ENCODE measurements around the gene RFX1. TPM values are rescaled to one million over a fixed set of nuclear protein-coding genes. Genes with fewer than 3 reads are reported as not detected.
"Not testable (repeated sequence)": the region's sequence is repeated elsewhere in the genome, so short reads cannot be mapped to it uniquely, and the experiment has no call there.

RFX1 gene
- total RNA-seq, 1 experiment from 2014 or later: 25.5 TPM

DNA sequence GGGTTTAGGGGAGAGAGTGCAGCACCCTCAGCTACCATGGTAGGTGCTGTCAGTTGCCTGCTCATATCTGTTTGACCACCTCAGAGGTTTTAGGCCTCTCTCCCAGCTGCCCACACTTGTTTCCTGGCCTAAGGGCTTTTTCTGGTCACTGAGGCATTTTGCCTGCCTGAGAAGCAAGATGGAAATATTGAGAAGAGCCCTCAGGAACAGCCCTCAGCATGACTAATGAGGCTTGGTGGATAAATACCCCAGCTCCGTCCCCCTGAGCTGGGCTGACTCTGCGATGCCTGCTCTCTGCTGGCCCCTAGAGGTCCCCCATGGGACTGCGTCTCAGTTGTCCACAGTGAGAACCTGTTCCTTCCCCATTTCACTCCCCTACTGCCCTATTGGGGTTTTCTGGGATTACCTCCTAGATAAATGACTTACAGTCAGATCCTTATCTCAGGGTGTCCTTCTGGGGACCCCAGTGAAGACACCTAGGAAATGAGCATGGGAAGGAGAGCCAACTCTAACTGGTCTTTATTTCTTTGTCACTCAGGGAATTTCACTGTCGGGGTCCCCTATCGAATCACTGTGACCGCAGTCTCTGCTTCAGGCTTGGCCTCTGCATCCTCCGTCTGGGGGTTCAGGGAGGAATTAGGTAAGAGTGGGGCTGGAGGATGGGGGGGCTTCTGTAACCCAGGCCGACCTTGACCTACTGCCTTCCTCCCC is 42.5 kb upstream of the RFX1 start:
- H3F3A ChIP-seq (ENCODE audit: insufficient read depth, low read depth): no peaks in the 10 kb centered on the region
- H2AFZ ChIP-seq: no peak overlapping the region
- POLR2A ChIA-PET (ENCODE audit: unreplicated experiment): no interaction called here
- no peaks in the 10 kb centered on the region for H4K20me1 ChIP-seq (ENCODE audit: insufficient read depth)
- H3K4me2 ChIP-seq: no peak overlapping the region
- no peaks in the 10 kb centered on the region for H3K9me3 ChIP-seq (ENCODE audit: insufficient read depth, low read depth)
- no peaks in the 10 kb centered on the region for H3K79me2 ChIP-seq (ENCODE audit: low read depth)
- H3K27me3 ChIP-seq (ENCODE audit: insufficient read depth, low read depth): no peaks in the 10 kb centered on the region
- no peaks in the 10 kb centered on the region for H3K4me1 ChIP-seq (replicated peaks; ENCODE audit: insufficient read depth)
- H3K36me3 ChIP-seq (ENCODE audit: low read depth): no peaks in the 10 kb centered on the region
- no peaks in the 10 kb centered on the region for H3K9me2 ChIP-seq (ENCODE audit: insufficient read depth)
- BruUV-seq (replicated peaks): no TSS peak
- TF ChIP-seq, protein P1, sequence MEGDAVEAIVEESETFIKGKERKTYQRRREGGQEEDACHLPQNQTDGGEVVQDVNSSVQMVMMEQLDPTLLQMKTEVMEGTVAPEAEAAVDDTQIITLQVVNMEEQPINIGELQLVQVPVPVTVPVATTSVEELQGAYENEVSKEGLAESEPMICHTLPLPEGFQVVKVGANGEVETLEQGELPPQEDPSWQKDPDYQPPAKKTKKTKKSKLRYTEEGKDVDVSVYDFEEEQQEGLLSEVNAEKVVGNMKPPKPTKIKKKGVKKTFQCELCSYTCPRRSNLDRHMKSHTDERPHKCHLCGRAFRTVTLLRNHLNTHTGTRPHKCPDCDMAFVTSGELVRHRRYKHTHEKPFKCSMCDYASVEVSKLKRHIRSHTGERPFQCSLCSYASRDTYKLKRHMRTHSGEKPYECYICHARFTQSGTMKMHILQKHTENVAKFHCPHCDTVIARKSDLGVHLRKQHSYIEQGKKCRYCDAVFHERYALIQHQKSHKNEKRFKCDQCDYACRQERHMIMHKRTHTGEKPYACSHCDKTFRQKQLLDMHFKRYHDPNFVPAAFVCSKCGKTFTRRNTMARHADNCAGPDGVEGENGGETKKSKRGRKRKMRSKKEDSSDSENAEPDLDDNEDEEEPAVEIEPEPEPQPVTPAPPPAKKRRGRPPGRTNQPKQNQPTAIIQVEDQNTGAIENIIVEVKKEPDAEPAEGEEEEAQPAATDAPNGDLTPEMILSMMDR (conservative IDR thresholded peaks at IDR 0.05): peak; percentile 95
- no peak for TF ChIP-seq EZH2 (IDR thresholded peaks at IDR 0.05; ENCODE audit: low read depth)
- H3K27ac ChIP-seq: no peak overlapping the region
- CTCF ChIA-PET: interaction anchor here (0.7 to 1.0 kb wide), 2 partner anchors 37 to 176 kb away, joined by 5 to 23 read pairs; no protein-coding TSS in a partner anchor
- peak; percentile 56 to 58 for DNase-seq
- intact Hi-C loops (cut with micrococcal nuclease; ENCODE audit: unreplicated experiment): no loop called here
- no peak overlapping the region for H3K4me3 ChIP-seq

DNA sequence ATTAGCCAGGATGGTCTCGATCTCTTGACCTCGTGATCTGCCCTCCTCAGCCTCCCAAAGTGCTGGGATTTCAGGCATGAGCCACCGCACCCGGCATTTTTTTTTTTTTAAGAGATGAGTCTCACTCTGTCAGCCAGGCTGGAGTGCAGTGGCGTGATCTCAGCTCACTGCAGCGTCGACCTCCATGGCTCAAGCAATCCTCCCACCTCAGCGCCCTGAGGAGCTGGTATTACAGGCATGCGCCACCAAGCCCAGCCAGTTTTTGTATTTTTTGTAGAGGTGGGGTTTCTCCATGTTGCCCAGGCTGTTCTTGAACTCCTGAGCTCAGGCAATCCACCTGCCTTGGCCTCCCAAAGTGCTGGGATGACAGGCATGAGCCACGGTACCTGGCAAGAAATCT is 41.7 kb upstream of the RFX1 start:
- intact Hi-C loops (cut with micrococcal nuclease; ENCODE audit: unreplicated experiment); H3K4me1 ChIP-seq (replicated peaks; ENCODE audit: insufficient read depth); H2AFZ ChIP-seq; BruUV-seq (replicated peaks); H3K4me3 ChIP-seq; DNase-seq; H3K79me2 ChIP-seq (ENCODE audit: low read depth); H3K27ac ChIP-seq; H3K4me2 ChIP-seq; H4K20me1 ChIP-seq (ENCODE audit: insufficient read depth); H3K36me3 ChIP-seq (ENCODE audit: low read depth); H3F3A ChIP-seq (ENCODE audit: insufficient read depth, low read depth); H3K9me2 ChIP-seq (ENCODE audit: insufficient read depth); H3K27me3 ChIP-seq (ENCODE audit: insufficient read depth, low read depth); H3K9me3 ChIP-seq (ENCODE audit: insufficient read depth, low read depth); POLR2A ChIA-PET (ENCODE audit: unreplicated experiment): not testable (repeated sequence)
- CTCF ChIA-PET: interaction anchor here (0.7 to 1.0 kb wide), 2 partner anchors 37 to 175 kb away, joined by 5 to 23 read pairs; no protein-coding TSS in a partner anchor

DNA sequence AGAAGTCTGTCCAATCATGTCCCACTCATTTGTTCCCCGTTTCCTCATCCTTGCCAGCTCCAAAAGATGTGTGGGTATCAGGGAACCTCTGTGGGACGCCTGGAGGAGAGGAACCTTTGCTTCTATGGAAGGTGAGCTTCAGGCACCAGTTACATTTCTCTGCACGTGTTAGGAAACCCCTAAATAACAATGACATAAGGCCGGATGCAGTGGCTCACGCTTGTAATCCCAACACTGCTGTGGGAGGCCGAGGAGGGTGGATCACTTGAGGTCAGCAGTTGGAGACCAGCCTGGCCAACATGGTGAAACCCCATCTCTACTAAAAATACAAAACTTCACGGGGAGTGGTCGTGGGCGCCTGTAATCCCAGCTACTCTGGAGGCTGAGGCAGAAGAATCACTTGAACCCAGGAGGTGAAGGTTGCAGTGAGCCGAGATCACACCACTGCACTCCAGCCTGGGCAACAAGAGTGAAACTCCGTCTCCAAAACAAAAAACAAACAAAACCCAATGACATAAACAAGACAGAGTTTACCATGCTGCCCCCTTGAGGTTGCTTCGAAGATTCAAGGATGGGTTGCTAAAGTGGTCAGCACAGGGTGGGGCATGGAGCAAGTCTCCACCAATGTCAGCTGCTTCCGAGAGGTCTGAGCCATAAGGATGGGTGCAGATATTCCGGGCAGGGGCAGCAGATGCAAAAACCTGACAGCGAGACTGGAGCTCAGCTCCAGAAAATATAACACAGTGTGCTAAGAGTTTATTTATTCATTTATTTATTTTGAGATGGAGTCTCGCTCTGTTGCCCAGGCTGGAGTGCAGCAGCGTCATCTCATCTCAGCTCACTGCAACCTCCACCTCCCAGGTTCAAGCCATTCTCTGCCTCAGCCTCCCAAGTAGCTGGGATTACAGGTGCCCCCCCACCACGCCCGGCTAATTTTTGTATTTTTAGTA is 36.8 kb upstream of the RFX1 start:
- not testable (repeated sequence) for H2AFZ ChIP-seq

More for the DNA sequence above, 36.8 kb upstream of the RFX1 start:
- DNase-seq: peak; percentile 51 to 56
- H3K4me3 ChIP-seq; H3K27ac ChIP-seq; H3F3A ChIP-seq (ENCODE audit: insufficient read depth, low read depth); H4K20me1 ChIP-seq (ENCODE audit: insufficient read depth); H3K36me3 ChIP-seq (ENCODE audit: low read depth); H3K27me3 ChIP-seq (ENCODE audit: insufficient read depth, low read depth); BruUV-seq (replicated peaks); H3K4me1 ChIP-seq (replicated peaks; ENCODE audit: insufficient read depth); H3K4me2 ChIP-seq; H3K9me2 ChIP-seq (ENCODE audit: insufficient read depth); H3K79me2 ChIP-seq (ENCODE audit: low read depth); H3K9me3 ChIP-seq (ENCODE audit: insufficient read depth, low read depth): not testable (repeated sequence)
- TF ChIP-seq, protein P1 (conservative IDR thresholded peaks at IDR 0.05): peak; percentile 76
- ChIA-PET CTCF (interaction anchor here (0.5 to 1.5 kb wide), 4 partner anchors 11 to 1436 kb away, joined by 4 to 12 read pairs (median 8); partner anchors contain the start of gene IL27RA), POLR2A (ENCODE audit: unreplicated experiment) (interaction anchor here (0.6 kb wide), 1 partner anchor 409 kb away, joined by 11 read pairs; no protein-coding TSS in a partner anchor)
- intact Hi-C loops (cut with micrococcal nuclease; ENCODE audit: unreplicated experiment): loop anchor here (1.0 kb wide), 1 partner anchor 163 kb away; no protein-coding TSS in a partner anchor

Measured in PC-9 (cell line).